Urinary bladder (tissue), 4 donors: ENCODE measurements around the gene HAUS7. TPM values are rescaled to one million over a fixed set of nuclear protein-coding genes. Genes with fewer than 3 reads are reported as not detected.

ENCODE experiments used
- DNase-seq: peaks from one replicate; pipeline ENCODE4 v3.0.0-alpha.2; 2015; ENCODE audit errors: extremely low spot score
- H3K27ac ChIP-seq: one replicate; pipeline ENCODE4 v1.5.1; 2013; ENCODE audit warnings: low read depth, mild to moderate bottlenecking, moderate library complexity
- H3K36me3 ChIP-seq: one replicate; pipeline ENCODE4 v1.6.1; 2013; ENCODE audit warnings: mild to moderate bottlenecking, moderate library complexity; ENCODE audit not compliant: insufficient read depth
- H3K4me1 ChIP-seq: one replicate; pipeline ENCODE4 v1.6.1; 2013; ENCODE audit warnings: mild to moderate bottlenecking, moderate library complexity; ENCODE audit not compliant: insufficient read depth
- H3K4me3 ChIP-seq: one replicate; pipeline ENCODE4 v1.5.1; 2013; ENCODE audit warnings: low read depth, low read length
- WGBS: extraction: QIAGEN DNeasy Blood & Tissue Kit; methylation state at CpG from one replicate; pipeline ENCODE4 v1.1.7; 2013; 5-methylcytosine and 5-hydroxymethylcytosine counted together
- polyA plus RNA-seq: library from polyadenylated mRNA; stranded (reverse); fragments of 200-250 nt; gene quantifications from one replicate; pipeline ENCODE4 v1.2.3, GENCODE V29; 2013
- total RNA-seq: library from RNA; depleted of rRNA; stranded (reverse); fragments of >200 nt; gene quantifications from one replicate; pipeline ENCODE4 v1.2.3, GENCODE V29; 2014
- donor health status: healthy with polysubstance abuse.
- donor health status: healthy.

The HAUS7 gene
- total and polyA plus RNA-seq, 2 donors: 17.1 to 26.6 TPM

- Histone ChIP-seq H3K27ac (no peak overlapping the region), H3K4me3 (no peak overlapping the region), H3K4me1 (no peaks in the 10 kb centered on the region), H3K36me3 (peaks cover 2% of the 10 kb centered on the region)
- WGBS: 92% methylated on average over 16 of the region's 16 CpGs
- no peak for DNase-seq
Observed at GRCh38 chrX:153454901-153455550, 15.3 kb downstream of the HAUS7 start.

- H3K36me3 ChIP-seq: peaks cover 4% of the 10 kb centered on the region
- no peaks in the 10 kb centered on the region for H3K4me1 ChIP-seq
- no peak overlapping the region for H3K4me3 ChIP-seq
- DNase-seq: no peak
- WGBS: 94% methylated on average over 8 of the region's 8 CpGs
- no peak overlapping the region for H3K27ac ChIP-seq
Observed at GRCh38 chrX:153450949-153451277, 19.5 kb downstream of the HAUS7 start.

- Histone ChIP-seq H3K27ac (no peak overlapping the region), H3K4me3 (no peak overlapping the region), H3K36me3 (peaks cover 4% of the 10 kb centered on the region), H3K4me1 (no peaks in the 10 kb centered on the region)
- no peak for DNase-seq
- WGBS: 94% methylated on average over 26 of the region's 26 CpGs
Observed at GRCh38 chrX:153450114-153450948, 20.0 kb downstream of the HAUS7 start.

GRCh38 chrX:153449368-153450113, 20.8 kb downstream of the HAUS7 start:
- Histone ChIP-seq H3K27ac (no peak overlapping the region), H3K4me3 (no peak overlapping the region), H3K36me3 (peaks cover 4% of the 10 kb centered on the region), H3K4me1 (no peaks in the 10 kb centered on the region)
- no peak for DNase-seq
- 89% methylated on average over 15 of the region's 15 CpGs for WGBS

GRCh38 chrX:153448556-153449367, 21.6 kb downstream of the HAUS7 start:
- no peaks in the 10 kb centered on the region for H3K4me1 ChIP-seq
- peaks cover 3% of the 10 kb centered on the region for H3K36me3 ChIP-seq
- H3K27ac ChIP-seq: no peak overlapping the region
- DNase-seq: no peak
- 94% methylated on average over 21 of the region's 21 CpGs for WGBS
- H3K4me3 ChIP-seq: no peak overlapping the region

GRCh38 chrX:153447581-153447960, 22.8 kb downstream of the HAUS7 start:
- DNase-seq: no peak
- H3K4me3 ChIP-seq: no peak overlapping the region
- H3K27ac ChIP-seq: no peak overlapping the region
- no peaks in the 10 kb centered on the region for H3K4me1 ChIP-seq
- H3K36me3 ChIP-seq: peaks cover 3% of the 10 kb centered on the region
- 88% methylated on average over 8 of the region's 8 CpGs for WGBS

- no peaks in the 10 kb centered on the region for H3K4me1 ChIP-seq
- H3K4me3 ChIP-seq: no peak overlapping the region
- DNase-seq: no peak
- peaks cover 3% of the 10 kb centered on the region for H3K36me3 ChIP-seq
- 95% methylated on average over 17 of the region's 17 CpGs for WGBS
- H3K27ac ChIP-seq: no peak overlapping the region
Observed at GRCh38 chrX:153446950-153447580, 23.3 kb downstream of the HAUS7 start.

GRCh38 chrX:153446636-153446936, 23.8 kb downstream of the HAUS7 start:
- H3K27ac ChIP-seq: no peak overlapping the region
- H3K4me1 ChIP-seq: no peaks in the 10 kb centered on the region
- H3K36me3 ChIP-seq: peaks cover 3% of the 10 kb centered on the region
- DNase-seq: no peak
- no peak overlapping the region for H3K4me3 ChIP-seq
- WGBS: 61% methylated on average over 10 of the region's 10 CpGs

GRCh38 chrX:153445856-153446635, 24.3 kb downstream of the HAUS7 start, which contains the start of gene TREX2:
TREX2 (minus strand) TSS chrX:153446056; CDS start chrX:153445430, 626 bp downstream.
- no peak for DNase-seq
- Histone ChIP-seq H3K27ac (no peak within 1 kb of the TSS), H3K36me3 (peaks cover 3% of the 10 kb centered on the region), H3K4me1 (no peaks in the 10 kb centered on the region), H3K4me3 (no peak within 1 kb of the TSS)
- WGBS: 75% methylated on average over 30 of the region's 30 CpGs

GRCh38 chrX:153445106-153445855, 25.1 kb downstream of the HAUS7 start:
- Histone ChIP-seq H3K27ac (no peak overlapping the region), H3K4me1 (no peaks in the 10 kb centered on the region), H3K36me3 (peaks cover 3% of the 10 kb centered on the region), H3K4me3 (no peak overlapping the region)
- no peak for DNase-seq
- WGBS: 89% methylated on average over 35 of the region's 35 CpGs

- H3K27ac ChIP-seq: no peak overlapping the region
- WGBS: 88% methylated on average over 37 of the region's 37 CpGs
- DNase-seq: no peak
- H3K36me3 ChIP-seq: no peaks in the 10 kb centered on the region
- H3K4me3 ChIP-seq: no peak overlapping the region
- no peaks in the 10 kb centered on the region for H3K4me1 ChIP-seq
Observed at GRCh38 chrX:153444333-153445011, 25.9 kb downstream of the HAUS7 start.
